IPS-15b (cell line): ENCODE results near the gene ATP2C2.
"Not testable (repeated sequence)": the region's sequence is repeated elsewhere in the genome, so short reads cannot be mapped to it uniquely, and the experiment has no call there.

ENCODE experiments used
- H3K27me3 ChIP-seq: one replicate; pipeline ENCODE4 v1.6.1; 2013; ENCODE audit warnings: low read length; ENCODE audit not compliant: control insufficient read depth, insufficient read depth
- H3K36me3 ChIP-seq: one replicate; pipeline ENCODE4 v1.6.1; 2013; ENCODE audit warnings: low read length; ENCODE audit not compliant: control insufficient read depth, insufficient read depth
- H3K4me1 ChIP-seq: one replicate; pipeline ENCODE4 v1.6.1; 2013; ENCODE audit warnings: mild to moderate bottlenecking, low read length; ENCODE audit not compliant: control insufficient read depth, insufficient read depth
- H3K4me3 ChIP-seq: one replicate; pipeline ENCODE4 v1.5.1; 2013; ENCODE audit warnings: low read depth, low read length
- H3K9ac ChIP-seq: one replicate; pipeline ENCODE4 v1.6.1; 2013; ENCODE audit warnings: low read depth, mild to moderate bottlenecking, low read length
- H3K9me3 ChIP-seq: one replicate; pipeline ENCODE4 v1.6.1; 2013; ENCODE audit warnings: mild to moderate bottlenecking, low read length; ENCODE audit not compliant: control insufficient read depth, insufficient read depth

The ATP2C2 gene

DNA sequence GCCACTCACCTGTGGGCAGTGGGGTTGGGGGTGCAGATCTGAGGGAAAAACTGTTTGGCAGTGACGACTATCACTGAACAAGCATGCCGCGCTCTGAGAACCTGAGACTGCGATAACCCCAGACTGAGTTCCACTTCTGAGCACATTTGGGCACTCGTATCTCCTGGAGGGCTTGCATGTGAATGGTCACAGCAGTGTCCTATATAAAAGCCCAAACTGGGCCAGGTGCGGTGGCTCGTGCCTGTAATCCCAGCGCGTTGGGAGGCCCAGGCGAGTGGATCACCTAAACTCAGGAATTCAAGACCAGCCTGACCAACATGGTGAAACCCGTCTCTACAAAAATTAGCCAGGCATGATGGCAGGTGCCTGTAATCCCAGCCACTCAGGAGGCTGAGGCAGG, 18.7 kb downstream of the ATP2C2 start:
- Histone ChIP-seq H3K36me3 (no peaks in the 10 kb centered on the region), H3K9me3 (no peaks in the 10 kb centered on the region), H3K4me3 (no peak overlapping the region), H3K9ac (no peak overlapping the region), H3K27me3 (no peaks in the 10 kb centered on the region), H3K4me1 (no peaks in the 10 kb centered on the region)

DNA sequence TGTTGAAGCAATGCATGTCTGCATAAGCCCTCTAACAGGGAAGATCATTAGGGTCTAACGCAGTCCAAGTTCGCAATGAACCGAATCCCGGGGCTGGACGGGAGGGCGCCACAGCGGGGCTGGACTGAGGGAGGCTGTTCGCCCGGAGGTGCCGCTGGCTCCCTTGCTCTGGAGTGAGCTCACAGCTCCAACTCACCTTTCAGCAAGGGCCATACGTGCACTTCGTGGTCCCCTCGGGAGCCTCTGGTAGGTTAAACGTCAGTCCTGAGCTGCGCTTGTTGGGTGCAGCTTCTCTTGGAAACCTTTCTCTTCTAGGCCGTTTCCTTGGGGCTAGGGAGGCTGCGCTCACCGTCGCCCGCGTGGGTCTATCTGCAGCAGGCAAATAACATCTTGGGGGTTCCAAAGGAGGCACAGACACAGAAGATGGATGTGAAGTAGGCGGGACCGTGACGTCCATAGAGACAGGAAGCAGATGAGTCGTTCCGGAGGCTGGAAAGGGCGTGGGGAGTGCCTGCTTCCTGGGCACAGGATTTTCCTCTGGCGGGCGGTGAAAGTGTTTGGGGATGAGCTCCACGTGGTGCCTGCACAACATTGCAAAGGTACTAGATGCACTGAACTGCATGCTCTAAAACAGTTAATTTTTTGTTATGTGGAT, 21.9 kb downstream of the ATP2C2 start:
- no peaks in the 10 kb centered on the region for H3K9me3 ChIP-seq

GRCh38 chr16:84391151-84392030, 23.1 kb downstream of the ATP2C2 start:
- Histone ChIP-seq H3K4me3 (no peak overlapping the region), H3K27me3 (no peaks in the 10 kb centered on the region), H3K4me1 (no peaks in the 10 kb centered on the region), H3K9me3 (no peaks in the 10 kb centered on the region), H3K9ac (no peak overlapping the region), H3K36me3 (no peaks in the 10 kb centered on the region)

More for the DNA sequence above, 21.9 kb downstream of the ATP2C2 start:
- H3K4me1 ChIP-seq: no peaks in the 10 kb centered on the region
- H3K4me3 ChIP-seq: no peak overlapping the region
- H3K36me3 ChIP-seq: no peaks in the 10 kb centered on the region
- no peaks in the 10 kb centered on the region for H3K27me3 ChIP-seq
- H3K9ac ChIP-seq: no peak overlapping the region

- Histone ChIP-seq H3K4me1 (peaks cover 3% of the 10 kb centered on the region), H3K27me3 (no peaks in the 10 kb centered on the region), H3K9ac (no peak overlapping the region), H3K9me3 (no peaks in the 10 kb centered on the region), H3K36me3 (no peaks in the 10 kb centered on the region), H3K4me3 (no peak overlapping the region)
Measured at GRCh38 chr16:84392031-84392360, 23.7 kb downstream of the ATP2C2 start.

GRCh38 chr16:84396082-84396481, 27.7 kb downstream of the ATP2C2 start:
- H3K4me3 ChIP-seq, H3K4me1 ChIP-seq, H3K9ac ChIP-seq, H3K9me3 ChIP-seq, H3K27me3 ChIP-seq, H3K36me3 ChIP-seq: not testable (repeated sequence)

DNA sequence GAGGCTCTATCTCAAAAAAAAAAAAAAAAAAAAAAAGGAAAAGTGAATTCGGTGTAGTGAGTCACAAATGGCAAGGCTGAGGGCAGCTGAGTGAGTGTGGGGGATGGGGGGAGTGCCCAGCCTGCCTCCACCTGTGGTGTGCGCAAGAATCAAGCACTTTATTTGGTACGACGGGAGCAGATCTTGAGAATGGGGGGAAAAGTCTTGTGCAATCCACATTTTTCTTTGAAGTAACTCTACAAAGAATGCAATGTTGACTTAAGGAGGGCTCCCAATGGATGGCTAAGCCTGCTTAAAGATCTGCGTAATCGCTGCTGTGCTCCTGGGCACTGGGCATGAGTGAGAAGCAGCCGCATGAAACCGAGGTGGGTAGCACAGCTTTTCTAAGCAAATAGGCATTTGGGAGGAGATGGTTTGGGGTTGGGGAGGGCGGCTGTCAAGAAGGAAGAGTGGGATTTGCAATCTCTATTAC, 28.2 kb downstream of the ATP2C2 start:
- H3K36me3 ChIP-seq: no peaks in the 10 kb centered on the region
- H3K9me3 ChIP-seq: no peaks in the 10 kb centered on the region
- peaks cover 3% of the 10 kb centered on the region for H3K4me1 ChIP-seq
- no peak overlapping the region for H3K4me3 ChIP-seq
- H3K9ac ChIP-seq: no peak overlapping the region
- no peaks in the 10 kb centered on the region for H3K27me3 ChIP-seq

- H3K36me3 ChIP-seq: no peaks in the 10 kb centered on the region
Measured at GRCh38 chr16:84397090-84397489, 28.8 kb downstream of the ATP2C2 start.

DNA sequence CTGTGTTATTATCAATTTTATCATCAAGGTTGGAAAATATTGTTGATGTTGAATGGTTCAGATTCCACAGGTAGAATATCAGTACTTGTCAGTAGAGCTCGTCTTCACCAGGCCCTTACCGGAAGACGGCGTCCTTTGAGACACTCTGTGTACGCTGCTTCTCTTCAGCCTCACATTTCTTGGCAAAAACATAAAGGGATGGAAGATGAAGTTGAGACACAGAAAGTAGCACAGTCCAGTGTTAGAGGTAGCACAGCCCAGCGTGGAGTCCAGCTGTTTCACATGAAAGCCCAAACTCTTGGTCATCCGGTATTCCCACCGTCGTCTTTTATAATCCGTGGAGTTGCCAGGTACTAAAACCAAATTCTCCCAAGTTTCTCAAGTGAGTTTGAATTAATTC, 30.4 kb downstream of the ATP2C2 start:
- Histone ChIP-seq H3K9ac (no peak overlapping the region), H3K4me1 (peaks cover 3% of the 10 kb centered on the region), H3K4me3 (no peak overlapping the region), H3K27me3 (no peaks in the 10 kb centered on the region), H3K36me3 (no peaks in the 10 kb centered on the region), H3K9me3 (no peaks in the 10 kb centered on the region)

More at GRCh38 chr16:84397090-84397489, 28.8 kb downstream of the ATP2C2 start:
- Histone ChIP-seq H3K4me1 (peaks cover 3% of the 10 kb centered on the region), H3K9me3 (no peaks in the 10 kb centered on the region), H3K27me3 (no peaks in the 10 kb centered on the region), H3K4me3 (no peak overlapping the region), H3K9ac (no peak overlapping the region)

GRCh38 chr16:84399912-84400311, 31.6 kb downstream of the ATP2C2 start:
- not testable (repeated sequence) for H3K4me3 ChIP-seq, H3K36me3 ChIP-seq, H3K9me3 ChIP-seq, H3K4me1 ChIP-seq, H3K27me3 ChIP-seq, H3K9ac ChIP-seq

- H3K9me3 ChIP-seq, H3K9ac ChIP-seq, H3K36me3 ChIP-seq, H3K4me1 ChIP-seq, H3K27me3 ChIP-seq, H3K4me3 ChIP-seq: not testable (repeated sequence)
Measured at GRCh38 chr16:84403435-84403834, 35.1 kb downstream of the ATP2C2 start.

DNA sequence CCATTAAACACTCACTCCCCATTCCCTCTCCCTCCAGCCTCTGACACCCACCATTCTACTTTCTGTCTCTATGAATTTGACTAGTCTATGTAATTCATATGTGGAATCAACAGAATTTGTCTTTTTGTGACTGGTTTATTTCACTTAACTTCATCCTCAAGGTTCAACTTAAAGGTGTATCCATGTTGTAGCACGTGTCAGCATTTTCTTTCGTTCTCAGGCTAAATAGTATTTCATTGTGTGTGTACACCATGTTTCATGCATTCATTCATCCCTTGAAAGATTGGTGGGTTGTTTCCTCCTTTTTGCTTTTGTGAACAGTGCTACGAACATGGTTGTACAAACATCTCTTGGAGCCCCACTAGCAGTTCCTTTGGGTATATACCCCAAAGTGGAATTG, 36.0 kb downstream of the ATP2C2 start:
- no peak overlapping the region for H3K9ac ChIP-seq
- no peaks in the 10 kb centered on the region for H3K27me3 ChIP-seq
- no peak overlapping the region for H3K4me3 ChIP-seq
- H3K36me3 ChIP-seq: no peaks in the 10 kb centered on the region
- H3K4me1 ChIP-seq: no peaks in the 10 kb centered on the region
- no peaks in the 10 kb centered on the region for H3K9me3 ChIP-seq
